Ishikawa (cell line): ENCODE measurements around the gene NEAT1.

Source experiments
- CREB1 ChIP-seq: IDR thresholded peaks from 2 replicates; pipeline ENCODE4 v1.6.1; 2012; ENCODE audit warnings: low read depth
- EP300 ChIP-seq: IDR thresholded peaks from 2 replicates; pipeline ENCODE4 v1.6.1; 2012; ENCODE audit warnings: borderline replicate concordance
- FOXM1 ChIP-seq: IDR thresholded peaks from 2 replicates; pipeline ENCODE4 v1.6.1; 2012; ENCODE audit warnings: low read depth, borderline replicate concordance
- TAF1 ChIP-seq: IDR thresholded peaks from 2 replicates; pipeline ENCODE4 v1.6.1; 2012; ENCODE audit warnings: low read depth, mild to moderate bottlenecking
- TCF12 ChIP-seq: IDR thresholded peaks from 2 replicates; pipeline ENCODE4 v1.6.1; 2012; ENCODE audit warnings: low read depth
- TF ChIP-seq, protein P1 (sequence below): IDR thresholded peaks from 2 replicates; pipeline ENCODE4 v1.6.1; 2012
- TF ChIP-seq, protein P2 (sequence below): IDR thresholded peaks from 2 replicates; pipeline ENCODE4 v1.6.1; 2012; ENCODE audit warnings: low read depth, mild to moderate bottlenecking

DNA sequence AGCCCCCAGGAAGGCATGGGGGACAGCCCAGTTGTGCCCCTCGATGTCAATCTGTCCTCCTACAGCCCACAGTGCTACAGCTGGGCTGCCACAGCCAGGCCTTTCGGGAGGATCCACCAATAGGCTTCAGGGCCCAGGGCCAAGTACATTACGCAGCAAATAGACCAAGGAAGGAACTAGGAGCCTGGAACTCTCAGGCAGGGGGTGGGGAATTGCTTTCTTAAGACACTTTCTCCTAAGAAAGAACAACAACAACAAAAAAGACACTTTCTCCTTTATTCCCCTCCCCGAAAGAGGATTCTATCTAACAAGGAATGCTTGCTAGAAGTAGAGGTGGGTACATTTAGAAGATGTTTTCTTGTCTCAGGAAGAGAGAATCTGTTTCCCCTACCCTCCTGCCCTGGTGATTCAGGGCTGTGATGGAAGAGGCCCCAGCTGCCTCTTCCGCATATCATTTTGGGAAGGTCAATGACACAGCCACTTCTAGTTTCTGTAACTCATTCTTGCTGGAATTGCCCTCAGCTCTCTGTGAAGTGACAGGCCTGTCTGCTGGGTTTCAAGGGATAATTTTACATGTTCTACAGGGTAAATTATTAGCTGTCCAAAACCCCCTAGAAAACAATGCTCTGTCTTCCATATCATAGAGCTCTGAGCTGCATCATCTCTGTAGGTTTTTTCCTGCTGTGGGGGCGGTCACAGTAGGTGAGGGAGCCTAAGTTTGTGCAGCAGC, 70.2 kb downstream of the NEAT1 start:
- TF ChIP-seq FOXM1: no peak
- TF ChIP-seq CREB1: no peak
- TF ChIP-seq EP300: peak; percentile 30; the same call in 1 of the 2 replicates
- TF ChIP-seq, protein P1, sequence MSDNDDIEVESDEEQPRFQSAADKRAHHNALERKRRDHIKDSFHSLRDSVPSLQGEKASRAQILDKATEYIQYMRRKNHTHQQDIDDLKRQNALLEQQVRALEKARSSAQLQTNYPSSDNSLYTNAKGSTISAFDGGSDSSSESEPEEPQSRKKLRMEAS: peak; percentile 53; the same call in 1 of the 2 replicates
- TF ChIP-seq TCF12: peak; percentile 45
- TF ChIP-seq, protein P2, sequence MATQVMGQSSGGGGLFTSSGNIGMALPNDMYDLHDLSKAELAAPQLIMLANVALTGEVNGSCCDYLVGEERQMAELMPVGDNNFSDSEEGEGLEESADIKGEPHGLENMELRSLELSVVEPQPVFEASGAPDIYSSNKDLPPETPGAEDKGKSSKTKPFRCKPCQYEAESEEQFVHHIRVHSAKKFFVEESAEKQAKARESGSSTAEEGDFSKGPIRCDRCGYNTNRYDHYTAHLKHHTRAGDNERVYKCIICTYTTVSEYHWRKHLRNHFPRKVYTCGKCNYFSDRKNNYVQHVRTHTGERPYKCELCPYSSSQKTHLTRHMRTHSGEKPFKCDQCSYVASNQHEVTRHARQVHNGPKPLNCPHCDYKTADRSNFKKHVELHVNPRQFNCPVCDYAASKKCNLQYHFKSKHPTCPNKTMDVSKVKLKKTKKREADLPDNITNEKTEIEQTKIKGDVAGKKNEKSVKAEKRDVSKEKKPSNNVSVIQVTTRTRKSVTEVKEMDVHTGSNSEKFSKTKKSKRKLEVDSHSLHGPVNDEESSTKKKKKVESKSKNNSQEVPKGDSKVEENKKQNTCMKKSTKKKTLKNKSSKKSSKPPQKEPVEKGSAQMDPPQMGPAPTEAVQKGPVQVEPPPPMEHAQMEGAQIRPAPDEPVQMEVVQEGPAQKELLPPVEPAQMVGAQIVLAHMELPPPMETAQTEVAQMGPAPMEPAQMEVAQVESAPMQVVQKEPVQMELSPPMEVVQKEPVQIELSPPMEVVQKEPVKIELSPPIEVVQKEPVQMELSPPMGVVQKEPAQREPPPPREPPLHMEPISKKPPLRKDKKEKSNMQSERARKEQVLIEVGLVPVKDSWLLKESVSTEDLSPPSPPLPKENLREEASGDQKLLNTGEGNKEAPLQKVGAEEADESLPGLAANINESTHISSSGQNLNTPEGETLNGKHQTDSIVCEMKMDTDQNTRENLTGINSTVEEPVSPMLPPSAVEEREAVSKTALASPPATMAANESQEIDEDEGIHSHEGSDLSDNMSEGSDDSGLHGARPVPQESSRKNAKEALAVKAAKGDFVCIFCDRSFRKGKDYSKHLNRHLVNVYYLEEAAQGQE: no peak
- no peak for TF ChIP-seq TAF1
